ES-I3 (cell line): ENCODE data around the gene POU5F1.
"Not testable (repeated sequence)": the region's sequence is repeated elsewhere in the genome, so short reads cannot be mapped to it uniquely, and the experiment has no call there.

Source experiments
- H3K36me3 ChIP-seq: 2 replicates; pipeline ENCODE4 v1.6.1; 2013; ENCODE audit warnings: mild to moderate bottlenecking, low read length, control low read depth, moderate library complexity; ENCODE audit not compliant: insufficient read depth
- H3K4me1 ChIP-seq: 2 replicates; pipeline ENCODE4 v1.6.1; 2013; ENCODE audit warnings: mild to moderate bottlenecking, control low read depth, low read length; ENCODE audit not compliant: insufficient read depth
- H3K9ac ChIP-seq: 2 replicates; pipeline ENCODE4 v1.6.1; 2013; ENCODE audit warnings: low read depth, mild to moderate bottlenecking, low read length, moderate library complexity
- H3K9me3 ChIP-seq: 2 replicates; pipeline ENCODE4 v1.6.1; 2013; ENCODE audit warnings: mild to moderate bottlenecking, low read length, moderate library complexity; ENCODE audit not compliant: control insufficient read depth, insufficient read depth

Gene POU5F1

DNA sequence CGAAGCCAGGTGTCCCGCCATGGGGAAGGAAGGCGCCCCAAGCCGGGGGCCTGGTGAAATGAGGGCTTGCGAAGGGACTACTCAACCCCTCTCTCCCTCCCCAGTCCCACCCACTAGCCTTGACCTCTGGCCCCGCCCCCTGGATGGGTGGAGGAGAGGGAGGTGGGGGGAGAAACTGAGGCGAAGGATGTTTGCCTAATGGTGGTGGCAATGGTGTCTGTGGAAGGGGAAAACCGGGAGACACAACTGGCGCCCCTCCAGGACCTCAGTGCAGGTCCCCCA is at the start of gene POU5F1:
TSS of gene POU5F1 (minus strand) at position 83 of the 282 bp plus-strand sequence. CDS start at position 21, 62 bp downstream.
- Histone ChIP-seq H3K9me3 (no peaks in the 10 kb centered on the region), H3K4me1 (peaks cover 40% of the 10 kb centered on the region), H3K36me3 (peaks cover 3% of the 10 kb centered on the region; the same call in 1 of the 2 replicates), H3K9ac (peak within 1 kb of the TSS; percentile 80)

DNA sequence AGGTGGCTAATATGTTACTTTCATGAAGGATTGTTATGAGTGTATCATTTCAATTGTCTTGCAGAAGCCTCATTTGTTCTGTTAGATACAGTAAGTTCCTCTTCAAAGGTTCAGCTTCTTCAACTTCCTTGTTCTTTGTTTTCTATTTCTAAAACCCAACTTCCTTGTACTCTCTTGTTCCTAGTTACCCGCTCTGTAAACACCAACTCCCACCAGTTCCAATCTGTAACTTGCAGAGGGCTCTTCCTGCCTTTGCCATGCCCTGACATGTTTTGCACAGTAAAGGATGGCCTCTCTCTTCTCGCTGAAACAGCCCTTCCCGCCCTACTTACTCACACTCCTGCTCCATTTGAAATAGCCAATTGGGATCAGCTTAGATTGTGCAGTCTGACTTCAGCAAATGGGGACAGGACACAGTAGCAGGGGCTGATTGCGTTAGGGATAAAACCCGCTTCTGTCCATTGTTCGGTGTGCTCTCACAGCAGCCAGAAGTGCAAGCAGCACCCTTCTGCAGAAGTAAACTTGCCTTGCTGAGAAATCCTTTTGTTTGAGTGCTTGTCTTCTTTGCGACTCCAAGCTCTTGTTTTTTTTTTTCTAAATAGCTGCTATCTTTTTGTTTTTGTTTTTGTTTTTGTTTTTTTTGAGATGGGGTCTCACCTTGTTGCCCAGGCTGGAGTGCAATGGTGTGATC is 45.9 kb upstream of the POU5F1 start:
- Histone ChIP-seq H3K4me1 (peaks cover under 1% of the 10 kb centered on the region; the same call in 1 of the 2 replicates), H3K9ac (no peak overlapping the region), H3K9me3 (peaks cover 5% of the 10 kb centered on the region; the same call in 1 of the 2 replicates), H3K36me3 (no peaks in the 10 kb centered on the region)

DNA sequence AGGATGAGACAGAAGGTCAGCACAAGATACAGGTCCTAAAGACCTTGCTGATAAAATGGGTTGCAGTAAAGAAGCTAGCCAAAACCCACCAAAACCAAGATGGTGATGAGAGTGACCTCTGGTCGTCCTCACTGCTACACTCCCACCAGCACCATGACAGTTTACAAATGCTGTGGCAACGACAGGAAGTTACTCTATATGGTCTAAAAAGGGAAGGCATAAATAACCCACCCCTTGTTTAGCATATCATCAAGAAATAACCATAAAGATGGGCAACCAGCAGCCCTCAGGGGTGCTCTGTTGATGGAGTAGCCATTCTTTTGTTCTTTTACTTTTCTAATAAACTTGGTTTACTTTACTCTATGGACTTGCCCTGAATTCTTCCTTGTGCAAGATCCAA is 44.7 kb upstream of the POU5F1 start:
- H3K9me3 ChIP-seq, H3K4me1 ChIP-seq, H3K36me3 ChIP-seq, H3K9ac ChIP-seq: not testable (repeated sequence)

DNA sequence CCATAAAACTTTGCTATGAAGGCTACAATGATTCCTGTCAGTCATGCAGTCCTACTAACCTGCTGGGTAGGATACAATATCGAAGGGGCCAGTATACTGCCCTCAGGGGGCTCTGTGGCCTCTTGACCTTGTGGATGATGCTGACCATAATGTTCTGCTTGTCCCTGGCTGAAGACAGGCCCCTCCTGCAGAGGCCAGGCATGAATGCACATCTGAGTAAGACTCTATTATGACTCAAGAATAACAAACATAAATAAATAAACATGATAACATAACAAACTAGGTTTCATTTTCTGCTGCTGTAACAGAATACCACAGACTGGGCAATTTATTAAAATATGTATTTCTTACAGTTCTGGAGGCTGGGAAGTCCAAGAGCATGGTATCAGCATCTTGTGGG is 44.0 kb upstream of the POU5F1 start:
- H3K9ac ChIP-seq = no peak overlapping the region
- peaks cover 5% of the 10 kb centered on the region; the same call in 1 of the 2 replicates for H3K9me3 ChIP-seq
- no peaks in the 10 kb centered on the region for H3K36me3 ChIP-seq
- H3K4me1 ChIP-seq = peaks cover 8% of the 10 kb centered on the region; the same call in 1 of the 2 replicates

DNA sequence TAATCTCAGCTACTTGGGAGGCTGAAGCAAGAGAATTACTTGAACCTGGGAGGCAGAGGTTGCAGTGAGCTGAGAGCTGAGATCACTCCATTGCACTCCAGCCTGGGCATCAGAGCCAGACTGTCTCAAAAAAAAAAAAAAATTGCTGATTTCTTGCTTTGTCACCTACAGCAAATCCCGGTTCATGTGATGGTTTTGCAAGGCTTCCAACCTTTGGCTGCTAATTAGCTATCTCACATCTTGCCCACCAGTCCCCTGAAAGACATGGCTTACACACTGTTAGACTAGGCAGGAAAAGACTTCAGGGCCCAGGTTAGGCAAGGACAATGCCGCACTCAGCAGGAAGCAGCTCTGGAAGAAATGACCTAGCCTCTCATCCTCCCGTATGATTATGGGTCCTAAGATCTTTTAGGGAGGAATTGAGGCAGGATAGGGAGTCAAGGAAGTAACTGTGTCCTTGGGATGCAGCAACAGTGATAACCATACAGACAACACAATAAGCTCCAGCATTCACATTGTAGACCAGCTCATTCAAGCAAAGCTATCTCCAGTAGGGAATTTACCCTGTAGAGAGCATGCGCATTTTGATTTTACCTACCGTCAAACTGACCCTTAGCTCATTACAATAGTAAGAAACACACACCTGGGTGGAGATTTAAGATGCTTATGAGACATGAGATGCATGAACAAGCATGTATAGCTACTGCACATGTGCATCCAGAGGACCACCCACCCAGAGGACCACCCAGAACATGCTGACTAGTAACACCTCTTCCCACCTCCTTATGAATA is 40.5 kb upstream of the POU5F1 start:
- no peaks in the 10 kb centered on the region for H3K36me3 ChIP-seq
- H3K9me3 ChIP-seq = no peaks in the 10 kb centered on the region
- H3K4me1 ChIP-seq = peaks cover 8% of the 10 kb centered on the region; the same call in 1 of the 2 replicates
- H3K9ac ChIP-seq = no peak overlapping the region

DNA sequence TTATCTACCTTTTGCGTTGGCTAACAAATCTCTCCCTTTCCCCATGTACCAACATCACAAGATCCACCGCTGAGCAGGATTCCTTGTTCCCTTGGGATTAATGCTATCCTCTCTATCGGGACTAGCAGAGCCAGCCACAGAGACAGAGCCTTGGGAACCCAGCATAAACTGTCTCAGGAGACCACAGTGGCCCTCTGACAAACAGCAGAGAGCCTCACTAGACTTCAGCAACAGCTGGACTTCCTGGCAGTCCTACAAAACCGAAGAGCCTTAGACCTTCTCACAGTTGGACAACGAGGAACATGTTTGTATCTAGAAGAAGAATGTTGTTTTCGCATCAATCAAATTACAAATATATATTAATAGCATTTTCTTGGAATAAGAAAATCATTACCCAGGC is 39.6 kb upstream of the POU5F1 start:
- Histone ChIP-seq H3K4me1 (peaks cover 8% of the 10 kb centered on the region; the same call in 1 of the 2 replicates), H3K9me3 (no peaks in the 10 kb centered on the region), H3K9ac (no peak overlapping the region), H3K36me3 (no peaks in the 10 kb centered on the region)

DNA sequence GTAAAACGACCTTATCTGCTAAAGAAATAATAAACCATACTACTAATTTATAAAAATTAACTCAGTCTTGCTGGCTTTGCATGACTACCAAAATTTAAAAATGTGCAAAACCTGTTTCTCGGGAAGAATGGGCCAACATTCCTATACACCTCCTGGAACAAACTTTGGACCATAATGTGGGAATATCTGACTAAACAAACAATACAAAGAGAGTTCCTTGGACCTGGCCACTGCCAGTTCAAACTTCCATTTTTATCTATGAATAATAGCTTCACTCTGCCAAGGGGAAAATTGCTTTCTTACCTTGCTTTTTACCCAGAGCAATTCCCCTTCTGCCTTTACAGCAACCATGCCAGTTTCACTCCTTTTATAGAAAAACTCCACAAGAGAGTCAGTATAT is 38.7 kb upstream of the POU5F1 start:
- Histone ChIP-seq H3K4me1 (peaks cover 8% of the 10 kb centered on the region; the same call in 1 of the 2 replicates), H3K9me3 (no peaks in the 10 kb centered on the region), H3K36me3 (no peaks in the 10 kb centered on the region), H3K9ac (no peak overlapping the region)

DNA sequence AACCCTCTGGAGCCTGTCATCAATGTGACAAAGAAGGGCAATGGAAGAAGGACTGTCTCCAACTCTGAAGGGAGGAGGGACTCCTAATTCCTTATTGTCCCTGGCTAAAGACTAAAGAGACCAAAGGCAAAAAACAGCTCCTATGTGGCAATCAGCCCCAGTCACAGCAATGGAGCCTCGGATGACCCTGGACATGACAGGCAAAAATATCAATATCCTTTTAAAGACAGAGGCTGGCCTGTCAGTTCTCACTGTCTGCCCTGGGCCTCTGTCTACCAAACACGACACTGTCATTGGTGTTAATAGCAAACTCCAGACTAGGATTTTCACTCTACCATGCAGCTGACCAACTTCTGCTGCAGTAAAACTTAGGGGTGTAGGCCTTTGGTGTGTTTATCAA is 38.0 kb upstream of the POU5F1 start:
- H3K9ac ChIP-seq = no peak overlapping the region
- H3K4me1 ChIP-seq = peaks cover 14% of the 10 kb centered on the region
- no peaks in the 10 kb centered on the region for H3K9me3 ChIP-seq
- H3K36me3 ChIP-seq = no peaks in the 10 kb centered on the region

DNA sequence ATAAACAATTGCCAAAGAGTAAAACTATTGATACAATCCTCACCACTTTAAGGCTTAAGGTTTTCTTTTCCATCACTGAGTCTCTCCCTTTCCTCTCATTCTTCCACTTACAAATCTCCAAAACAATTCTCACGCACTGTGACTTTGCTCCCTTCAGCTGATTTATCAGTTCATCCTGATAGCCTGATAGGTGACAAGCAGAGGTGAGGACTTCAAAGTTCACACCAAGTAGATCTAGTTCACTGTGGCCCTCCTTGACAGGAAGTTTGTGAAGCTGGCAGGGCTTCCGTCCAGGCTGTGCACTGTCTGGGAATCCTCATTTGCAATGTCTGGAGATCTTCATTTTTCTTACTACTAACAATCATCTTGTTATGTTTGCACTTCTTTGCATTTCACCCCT is 35.2 kb upstream of the POU5F1 start:
- Histone ChIP-seq H3K9ac (no peak overlapping the region), H3K9me3 (no peaks in the 10 kb centered on the region), H3K36me3 (no peaks in the 10 kb centered on the region), H3K4me1 (peaks cover 20% of the 10 kb centered on the region)

DNA sequence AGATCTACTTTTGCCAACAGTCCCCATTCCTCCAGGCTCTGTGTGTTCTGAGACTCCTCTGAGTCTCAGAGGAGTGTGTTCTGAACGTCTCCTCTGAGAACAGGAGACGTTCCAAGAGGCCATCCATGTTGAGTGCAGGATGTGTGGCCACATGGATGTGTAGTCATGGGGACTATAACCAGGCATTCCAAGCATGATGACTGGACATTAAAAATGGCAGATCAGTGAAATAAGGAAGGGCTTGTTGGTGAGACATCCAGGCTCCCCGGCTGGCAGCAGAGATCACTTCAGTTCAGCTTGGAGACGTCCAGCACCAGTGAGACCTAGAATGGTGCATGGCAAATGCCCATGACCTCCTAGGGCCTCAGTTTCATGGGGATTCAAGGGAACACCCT is 34.3 kb upstream of the POU5F1 start:
- no peak overlapping the region for H3K9ac ChIP-seq

DNA sequence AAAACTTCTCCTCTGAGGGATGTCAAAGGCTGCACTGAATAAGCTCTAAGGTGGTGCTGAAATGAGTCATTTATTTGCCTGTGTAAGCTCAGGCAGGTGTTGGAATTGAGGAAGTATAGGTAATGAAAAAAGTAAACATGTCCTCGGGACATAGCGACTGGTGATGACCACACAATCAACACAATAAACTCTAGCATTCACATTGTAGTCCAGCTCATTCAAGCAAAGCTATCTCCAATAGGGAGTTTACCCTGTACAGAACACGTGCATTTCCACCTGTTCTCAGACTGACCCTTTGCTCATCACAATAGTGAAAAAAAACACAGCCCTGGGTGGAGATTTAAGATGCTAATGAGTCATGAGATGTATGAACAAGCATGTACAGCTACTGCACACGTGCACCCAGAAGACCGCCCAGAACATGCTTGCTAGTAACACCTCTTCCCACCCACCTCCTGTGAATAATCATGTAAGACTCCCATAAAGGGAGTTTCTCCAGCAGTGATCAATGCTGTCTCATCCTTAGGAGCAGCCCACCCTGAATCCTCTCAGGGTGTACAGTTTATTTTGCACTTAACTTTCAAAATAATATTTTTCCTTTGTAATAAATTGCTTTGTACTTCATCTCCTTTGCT is 33.0 kb upstream of the POU5F1 start:
- H3K9me3 ChIP-seq = peaks cover 5% of the 10 kb centered on the region; the same call in 1 of the 2 replicates
- no peaks in the 10 kb centered on the region for H3K36me3 ChIP-seq
- peak overlapping the region; percentile 49; the same call in 1 of the 2 replicates for H3K9ac ChIP-seq

More for the DNA sequence above, 34.3 kb upstream of the POU5F1 start:
- Histone ChIP-seq H3K36me3 (no peaks in the 10 kb centered on the region), H3K4me1 (peaks cover 19% of the 10 kb centered on the region), H3K9me3 (peaks cover 5% of the 10 kb centered on the region; the same call in 1 of the 2 replicates)

DNA sequence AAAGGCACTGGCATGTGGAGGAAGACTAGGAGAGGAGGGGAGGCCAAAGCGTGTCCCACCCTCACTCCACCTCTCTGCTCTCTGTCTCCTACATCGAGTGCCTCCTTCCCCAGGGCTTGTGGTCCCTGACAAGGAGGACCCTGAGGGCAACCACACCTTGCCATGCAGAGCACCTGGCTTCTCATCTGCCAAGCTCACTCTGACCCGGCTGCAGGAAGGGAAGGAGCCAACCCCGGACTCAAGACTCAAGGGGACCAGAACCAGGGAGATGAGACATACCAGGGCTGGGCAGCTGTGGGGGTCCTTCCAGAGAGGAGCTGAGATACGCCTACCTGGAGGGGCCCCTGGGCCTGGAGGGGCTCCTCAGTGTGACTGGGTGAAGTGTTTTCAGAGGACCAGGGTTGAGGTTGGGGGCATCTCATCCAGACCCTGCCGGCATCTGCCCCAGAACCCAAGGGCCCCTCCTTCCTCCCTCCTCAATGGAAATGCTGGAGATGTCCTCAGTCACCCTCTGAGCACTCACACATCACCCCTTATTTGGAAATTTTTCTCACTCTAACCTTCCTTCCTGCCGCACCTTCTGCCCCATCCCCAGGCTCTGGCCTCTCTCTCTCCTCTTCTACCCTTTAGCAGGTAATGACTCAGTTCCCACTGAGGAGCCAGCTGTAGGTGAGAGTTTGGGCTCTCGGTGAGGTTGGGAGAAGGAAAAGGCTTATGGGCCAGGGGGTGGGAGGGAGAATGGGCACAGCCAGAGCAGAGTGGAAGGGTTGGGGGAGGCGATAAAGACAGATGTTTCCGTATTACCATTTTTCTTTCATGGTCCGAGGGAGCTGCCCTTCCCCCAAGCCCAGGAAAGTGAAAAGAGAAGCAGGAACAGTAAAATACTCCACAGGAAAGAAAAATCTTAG is 32.0 kb upstream of the POU5F1 start:
- Histone ChIP-seq H3K9me3 (peaks cover 5% of the 10 kb centered on the region; the same call in 1 of the 2 replicates), H3K4me1 (peaks cover 19% of the 10 kb centered on the region), H3K9ac (no peak overlapping the region), H3K36me3 (no peaks in the 10 kb centered on the region)

More for the DNA sequence above, 33.0 kb upstream of the POU5F1 start:
- peaks cover 19% of the 10 kb centered on the region for H3K4me1 ChIP-seq

DNA sequence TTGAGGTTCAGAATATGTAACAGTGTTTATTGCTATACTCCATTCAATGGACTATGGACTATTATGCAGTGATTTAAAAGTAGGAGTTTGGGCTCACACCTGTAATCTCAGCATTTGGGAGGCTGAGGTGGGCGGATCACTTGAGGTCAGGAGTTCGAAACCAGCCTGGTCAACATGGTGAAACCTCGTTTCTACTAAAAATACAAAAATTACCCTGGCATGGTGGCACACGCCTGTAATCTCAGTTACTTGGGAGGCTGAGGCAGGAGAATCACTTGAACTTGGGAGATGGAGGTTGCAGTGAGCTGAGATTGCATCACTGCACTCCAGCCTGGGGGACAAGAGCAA is 28.6 kb upstream of the POU5F1 start:
- not testable (repeated sequence) for H3K9me3 ChIP-seq, H3K36me3 ChIP-seq, H3K9ac ChIP-seq
- peaks cover 19% of the 10 kb centered on the region for H3K4me1 ChIP-seq
